Measurements from ENCODE around the gene PSAPL1.
A peak's percentile ranks its signal among the peaks of the same experiment; 100 is the strongest.

PSAPL1 gene

GRCh38 chr4:7393601-7394575 lies 40.8 kb downstream of the PSAPL1 start:
- no peak for DNase-seq (ENCODE audit: low read depth in 2 of 2)
- no peak for TF ChIP-seq CTCF (IDR thresholded peaks at IDR 0.05; ENCODE audit: low read depth, low read length)

GRCh38 chr4:7392438-7393421 lies 42.0 kb downstream of the PSAPL1 start:
- DNase-seq (ENCODE audit: low read depth in 2 of 2) = peak; percentile 8 to 21
- no peak overlapping the region for H3K4me3 ChIP-seq (replicated peaks in 1 of 2; ENCODE audit: low read depth in 2 of 2, low read length in 2 of 2)
- TF ChIP-seq CTCF (IDR thresholded peaks at IDR 0.05; ENCODE audit: low read depth, low read length) = no peak

More at GRCh38 chr4:7393601-7394575, 40.8 kb downstream of the PSAPL1 start:
- H3K4me3 ChIP-seq (replicated peaks in 1 of 2; ENCODE audit: low read depth in 2 of 2, low read length in 2 of 2) = no peak overlapping the region

- DNase-seq (ENCODE audit: low read depth in 2 of 2) = no peak
- no peak overlapping the region for H3K4me3 ChIP-seq (replicated peaks in 1 of 2; ENCODE audit: low read depth in 2 of 2, low read length in 2 of 2)
- TF ChIP-seq CTCF (IDR thresholded peaks at IDR 0.05; ENCODE audit: low read depth, low read length) = no peak
These were observed 42.9 kb downstream of the PSAPL1 start for GRCh38 chr4:7391637-7392437.

GRCh38 chr4:7390906-7391636 lies 43.7 kb downstream of the PSAPL1 start:
- DNase-seq (ENCODE audit: low read depth in 2 of 2) = no peak
- TF ChIP-seq CTCF (IDR thresholded peaks at IDR 0.05; ENCODE audit: low read depth, low read length) = no peak
- H3K4me3 ChIP-seq (replicated peaks in 1 of 2; ENCODE audit: low read depth in 2 of 2, low read length in 2 of 2) = no peak overlapping the region

GRCh38 chr4:7390336-7390735 lies 44.4 kb downstream of the PSAPL1 start:
- TF ChIP-seq CTCF (IDR thresholded peaks at IDR 0.05; ENCODE audit: low read depth, low read length) = no peak
- no peak for DNase-seq (ENCODE audit: low read depth in 2 of 2)
- H3K4me3 ChIP-seq (replicated peaks in 1 of 2; ENCODE audit: low read depth in 2 of 2, low read length in 2 of 2) = no peak overlapping the region
